Ovary (tissue), 3 donors: ENCODE data around the gene IFNA1.
"Not testable (repeated sequence)": the region's sequence is repeated elsewhere in the genome, so short reads cannot be mapped to it uniquely, and the experiment has no call there.

Experiments used
- EP300 ChIP-seq: sonication (generic); formaldehyde crosslinking; IDR thresholded peaks from one replicate; pipeline ENCODE4 v1.6.1; 2017; ENCODE audit warnings: antibody characterized with exemption
- POLR2A ChIP-seq: fragments of 450-650 bp; IDR thresholded peaks from one replicate; pipeline ENCODE4 v1.6.1; 2017; ENCODE audit warnings: antibody characterized with exemption, mild to moderate bottlenecking, moderate library complexity
- TF ChIP-seq, protein P1 (sequence below), 3 donors: fragments of 450-650 bp in 2 of 3; fragments of 200-600 bp in 1 of 3; IDR thresholded peaks; one replicate each; pipeline versions ENCODE4 v1.5.1 to v1.8.0; 2016 to 2022; ENCODE audit warnings: antibody characterized with exemption in 3 of 3, mild to moderate bottlenecking in 1 of 3
- donor health status: DM: no; HTN: no; CAD: no.

DNA sequence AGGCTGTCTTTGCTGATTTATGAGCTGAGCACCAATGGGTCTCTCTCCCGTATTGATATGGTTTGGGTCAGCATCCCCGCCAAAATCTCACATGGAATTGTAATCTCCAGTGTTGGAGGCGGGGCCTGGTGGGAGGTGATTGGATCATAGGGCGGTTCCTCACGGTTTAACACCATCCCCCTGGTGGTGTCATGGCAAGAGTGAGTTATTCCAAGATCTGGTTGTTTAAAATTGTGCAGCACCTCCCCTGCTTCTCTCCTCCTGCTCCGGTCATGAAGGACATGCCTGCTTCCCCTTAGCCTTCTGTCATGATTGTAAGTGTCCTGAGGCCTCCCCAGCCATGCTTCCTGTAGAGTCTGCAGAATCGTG lies 5.2 kb upstream of the IFNA1 start:
- TF ChIP-seq, protein P1, sequence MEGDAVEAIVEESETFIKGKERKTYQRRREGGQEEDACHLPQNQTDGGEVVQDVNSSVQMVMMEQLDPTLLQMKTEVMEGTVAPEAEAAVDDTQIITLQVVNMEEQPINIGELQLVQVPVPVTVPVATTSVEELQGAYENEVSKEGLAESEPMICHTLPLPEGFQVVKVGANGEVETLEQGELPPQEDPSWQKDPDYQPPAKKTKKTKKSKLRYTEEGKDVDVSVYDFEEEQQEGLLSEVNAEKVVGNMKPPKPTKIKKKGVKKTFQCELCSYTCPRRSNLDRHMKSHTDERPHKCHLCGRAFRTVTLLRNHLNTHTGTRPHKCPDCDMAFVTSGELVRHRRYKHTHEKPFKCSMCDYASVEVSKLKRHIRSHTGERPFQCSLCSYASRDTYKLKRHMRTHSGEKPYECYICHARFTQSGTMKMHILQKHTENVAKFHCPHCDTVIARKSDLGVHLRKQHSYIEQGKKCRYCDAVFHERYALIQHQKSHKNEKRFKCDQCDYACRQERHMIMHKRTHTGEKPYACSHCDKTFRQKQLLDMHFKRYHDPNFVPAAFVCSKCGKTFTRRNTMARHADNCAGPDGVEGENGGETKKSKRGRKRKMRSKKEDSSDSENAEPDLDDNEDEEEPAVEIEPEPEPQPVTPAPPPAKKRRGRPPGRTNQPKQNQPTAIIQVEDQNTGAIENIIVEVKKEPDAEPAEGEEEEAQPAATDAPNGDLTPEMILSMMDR (IDR thresholded peaks at IDR 0.05), result not testable (repeated sequence)
- TF ChIP-seq POLR2A, EP300: not testable (repeated sequence)
